ENCODE measurements around the gene SSC5D.
"Not testable (repeated sequence)": the region's sequence is repeated elsewhere in the genome, so short reads cannot be mapped to it uniquely, and the experiment has no call there.

The SSC5D gene

GRCh38 chr19:55508120-55508519 is 19.9 kb downstream of the SSC5D start:
- DNase-seq: no peak

- DNase-seq: peak; percentile 88
Measured at GRCh38 chr19:55516878-55517620, 28.8 kb downstream of the SSC5D start.

GRCh38 chr19:55519451-55520311 is 31.4 kb downstream of the SSC5D start:
- no peak for DNase-seq

GRCh38 chr19:55520691-55521292 is 32.6 kb downstream of the SSC5D start:
- DNase-seq: no peak

GRCh38 chr19:55525289-55526101 is 37.3 kb downstream of the SSC5D start:
- no peak for DNase-seq

- DNase-seq: peak; percentile 70
Measured at GRCh38 chr19:55526216-55527196, 38.3 kb downstream of the SSC5D start.

- DNase-seq: no peak
Measured at GRCh38 chr19:55527197-55528029, 39.2 kb downstream of the SSC5D start.

- DNase-seq: no peak
Measured at GRCh38 chr19:55528030-55528803, 40.0 kb downstream of the SSC5D start.

- DNase-seq: no peak
Measured at GRCh38 chr19:55529636-55530234, 41.5 kb downstream of the SSC5D start.

GRCh38 chr19:55530996-55531395 is 42.8 kb downstream of the SSC5D start:
- DNase-seq: no peak

- DNase-seq: not testable (repeated sequence)
Measured at GRCh38 chr19:55534280-55534679, 46.0 kb downstream of the SSC5D start.

GRCh38 chr19:55535173-55535964 is 47.1 kb downstream of the SSC5D start:
- no peak for DNase-seq

GRCh38 chr19:55535965-55536350 is 47.7 kb downstream of the SSC5D start:
- no peak for DNase-seq

- DNase-seq: no peak
Measured at GRCh38 chr19:55536366-55536765, 48.1 kb downstream of the SSC5D start.

GRCh38 chr19:55536951-55537740 is 48.9 kb downstream of the SSC5D start, which contains the start of gene SBK2:
Gene SBK2, minus strand, starts transcription at chr19:55537133. Its CDS starts 839 bp downstream, at chr19:55536294.
- no peak for DNase-seq

GRCh38 chr19:55537741-55538111 is 49.5 kb downstream of the SSC5D start:
- DNase-seq: no peak

- no peak for DNase-seq
Measured at GRCh38 chr19:55538132-55538531, 49.9 kb downstream of the SSC5D start.

Measured in NCI-H1105 (cell line).